Measurements from ENCODE around the gene TFIP11. TPM values are rescaled to one million over a fixed set of nuclear protein-coding genes. Genes with fewer than 3 reads are reported as not detected.

TFIP11 gene
- total and polyA plus RNA-seq, 2 of the 13 experiments (the other 11 are each of a cell fraction or from before 2014, with no cell fraction given): 15.4 to 22.8 TPM

DNA sequence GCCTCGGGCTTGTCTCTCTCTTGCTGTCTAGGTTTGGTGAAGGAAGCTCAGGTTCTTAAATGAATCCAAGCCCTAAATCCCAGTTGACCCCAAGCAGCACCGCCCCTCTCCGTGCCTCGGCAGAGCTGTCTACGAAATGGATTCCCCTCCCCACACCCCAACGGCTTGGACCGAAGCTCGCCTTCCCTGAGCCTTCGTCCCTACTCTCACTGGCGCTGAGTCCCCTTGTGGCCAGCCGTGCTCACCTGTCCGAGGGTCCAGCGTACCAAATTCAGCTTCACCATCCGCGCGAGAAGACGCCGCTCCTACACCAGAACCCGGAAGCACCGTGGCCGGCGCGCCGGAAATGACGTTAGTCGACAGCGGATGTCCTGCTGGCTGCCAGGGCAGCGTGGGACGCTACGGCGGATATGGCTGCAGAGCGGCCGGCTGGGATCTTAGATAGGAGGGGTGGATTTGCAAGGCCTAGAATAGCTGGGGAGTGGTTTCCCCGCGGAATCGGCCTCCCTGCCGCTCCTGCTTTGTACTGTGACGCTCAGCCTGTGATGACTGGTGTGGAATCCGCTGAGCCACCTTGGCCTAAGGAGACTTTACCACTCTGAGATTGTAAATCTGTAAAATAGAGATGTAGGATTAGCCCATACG lies at the start of gene TFIP11 (continued):
- TF ChIP-seq, protein P1, sequence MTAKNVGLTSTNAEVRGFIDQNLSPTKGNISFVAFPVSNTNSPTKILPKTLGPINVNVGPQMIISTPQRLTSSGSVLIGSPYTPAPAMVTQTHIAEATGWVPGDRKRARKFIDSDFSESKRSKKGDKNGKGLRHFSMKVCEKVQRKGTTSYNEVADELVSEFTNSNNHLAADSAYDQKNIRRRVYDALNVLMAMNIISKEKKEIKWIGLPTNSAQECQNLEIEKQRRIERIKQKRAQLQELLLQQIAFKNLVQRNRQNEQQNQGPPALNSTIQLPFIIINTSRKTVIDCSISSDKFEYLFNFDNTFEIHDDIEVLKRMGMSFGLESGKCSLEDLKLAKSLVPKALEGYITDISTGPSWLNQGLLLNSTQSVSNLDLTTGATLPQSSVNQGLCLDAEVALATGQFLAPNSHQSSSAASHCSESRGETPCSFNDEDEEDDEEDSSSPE (CRISPR knock-in tag; IDR thresholded peaks at IDR 0.05): peak; percentile 36
- TF ChIP-seq ZNF230 (CRISPR knock-in tag; IDR thresholded peaks at IDR 0.05) (0 out of 2 replicates have a peak, but pooled peaks have one; percentile 54), CHD2 (IDR thresholded peaks at IDR 0.05; ENCODE audit: low read depth, low read length) (peak; percentile 93), ZNF124 (CRISPR knock-in tag; IDR thresholded peaks at IDR 0.05) (peak; percentile 76; the same call in 1 of the 2 replicates), PCBP1 (IDR thresholded peaks at IDR 0.05; ENCODE audit: borderline replicate concordance, low read depth, low read length) (peak; percentile 83), ZSCAN30 (CRISPR knock-in tag; IDR thresholded peaks at IDR 0.05) (no peak), ZNF883 (CRISPR knock-in tag; IDR thresholded peaks at IDR 0.05; ENCODE audit: not compliant biosample characterization) (peak; percentile 76), ZFYVE20 (CRISPR knock-in tag; IDR thresholded peaks at IDR 0.05; ENCODE audit: borderline replicate concordance, low read depth) (no peak), SNRNP70 (IDR thresholded peaks at IDR 0.05; ENCODE audit: low read depth, low read length) (no peak), ZNF746 (CRISPR knock-in tag; IDR thresholded peaks at IDR 0.05) (0 out of 2 replicates have a peak, but pooled peaks have one; percentile 43), ZNF605 (CRISPR knock-in tag; IDR thresholded peaks at IDR 0.05) (peak; percentile 74; the same call in 1 of the 2 replicates), ZNF143 (CRISPR knock-in tag; IDR thresholded peaks at IDR 0.05) (peak; percentile 58; the same call in 1 of the 2 replicates), ELF3 (CRISPR knock-in tag; IDR thresholded peaks at IDR 0.05) (peak; percentile 91; the same call in 1 of the 2 replicates), ZNF556 (CRISPR knock-in tag; IDR thresholded peaks at IDR 0.05; ENCODE audit: borderline replicate concordance) (peak; percentile 83; the same call in 1 of the 2 replicates), KDM2A (CRISPR knock-in tag; IDR thresholded peaks at IDR 0.05; ENCODE audit: borderline replicate concordance, low read depth) (peak; percentile 94), ZNF510 (CRISPR knock-in tag; IDR thresholded peaks at IDR 0.05; ENCODE audit: low read depth) (0 out of 2 replicates have a peak, but pooled peaks have one; percentile 61)
- TF ChIP-seq, protein P2, sequence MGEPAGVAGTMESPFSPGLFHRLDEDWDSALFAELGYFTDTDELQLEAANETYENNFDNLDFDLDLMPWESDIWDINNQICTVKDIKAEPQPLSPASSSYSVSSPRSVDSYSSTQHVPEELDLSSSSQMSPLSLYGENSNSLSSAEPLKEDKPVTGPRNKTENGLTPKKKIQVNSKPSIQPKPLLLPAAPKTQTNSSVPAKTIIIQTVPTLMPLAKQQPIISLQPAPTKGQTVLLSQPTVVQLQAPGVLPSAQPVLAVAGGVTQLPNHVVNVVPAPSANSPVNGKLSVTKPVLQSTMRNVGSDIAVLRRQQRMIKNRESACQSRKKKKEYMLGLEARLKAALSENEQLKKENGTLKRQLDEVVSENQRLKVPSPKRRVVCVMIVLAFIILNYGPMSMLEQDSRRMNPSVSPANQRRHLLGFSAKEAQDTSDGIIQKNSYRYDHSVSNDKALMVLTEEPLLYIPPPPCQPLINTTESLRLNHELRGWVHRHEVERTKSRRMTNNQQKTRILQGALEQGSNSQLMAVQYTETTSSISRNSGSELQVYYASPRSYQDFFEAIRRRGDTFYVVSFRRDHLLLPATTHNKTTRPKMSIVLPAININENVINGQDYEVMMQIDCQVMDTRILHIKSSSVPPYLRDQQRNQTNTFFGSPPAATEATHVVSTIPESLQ (CRISPR knock-in tag; conservative IDR thresholded peaks at IDR 0.05): no peak
- TF ChIP-seq, protein P3, sequence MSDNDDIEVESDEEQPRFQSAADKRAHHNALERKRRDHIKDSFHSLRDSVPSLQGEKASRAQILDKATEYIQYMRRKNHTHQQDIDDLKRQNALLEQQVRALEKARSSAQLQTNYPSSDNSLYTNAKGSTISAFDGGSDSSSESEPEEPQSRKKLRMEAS (IDR thresholded peaks at IDR 0.05): peak; percentile 92
- TF ChIP-seq, protein P4, sequence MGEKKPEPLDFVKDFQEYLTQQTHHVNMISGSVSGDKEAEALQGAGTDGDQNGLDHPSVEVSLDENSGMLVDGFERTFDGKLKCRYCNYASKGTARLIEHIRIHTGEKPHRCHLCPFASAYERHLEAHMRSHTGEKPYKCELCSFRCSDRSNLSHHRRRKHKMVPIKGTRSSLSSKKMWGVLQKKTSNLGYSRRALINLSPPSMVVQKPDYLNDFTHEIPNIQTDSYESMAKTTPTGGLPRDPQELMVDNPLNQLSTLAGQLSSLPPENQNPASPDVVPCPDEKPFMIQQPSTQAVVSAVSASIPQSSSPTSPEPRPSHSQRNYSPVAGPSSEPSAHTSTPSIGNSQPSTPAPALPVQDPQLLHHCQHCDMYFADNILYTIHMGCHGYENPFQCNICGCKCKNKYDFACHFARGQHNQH (CRISPR knock-in tag; IDR thresholded peaks at IDR 0.05): peak; percentile 72; the same call in 1 of the 2 replicates
- TF ChIP-seq, protein P5, sequence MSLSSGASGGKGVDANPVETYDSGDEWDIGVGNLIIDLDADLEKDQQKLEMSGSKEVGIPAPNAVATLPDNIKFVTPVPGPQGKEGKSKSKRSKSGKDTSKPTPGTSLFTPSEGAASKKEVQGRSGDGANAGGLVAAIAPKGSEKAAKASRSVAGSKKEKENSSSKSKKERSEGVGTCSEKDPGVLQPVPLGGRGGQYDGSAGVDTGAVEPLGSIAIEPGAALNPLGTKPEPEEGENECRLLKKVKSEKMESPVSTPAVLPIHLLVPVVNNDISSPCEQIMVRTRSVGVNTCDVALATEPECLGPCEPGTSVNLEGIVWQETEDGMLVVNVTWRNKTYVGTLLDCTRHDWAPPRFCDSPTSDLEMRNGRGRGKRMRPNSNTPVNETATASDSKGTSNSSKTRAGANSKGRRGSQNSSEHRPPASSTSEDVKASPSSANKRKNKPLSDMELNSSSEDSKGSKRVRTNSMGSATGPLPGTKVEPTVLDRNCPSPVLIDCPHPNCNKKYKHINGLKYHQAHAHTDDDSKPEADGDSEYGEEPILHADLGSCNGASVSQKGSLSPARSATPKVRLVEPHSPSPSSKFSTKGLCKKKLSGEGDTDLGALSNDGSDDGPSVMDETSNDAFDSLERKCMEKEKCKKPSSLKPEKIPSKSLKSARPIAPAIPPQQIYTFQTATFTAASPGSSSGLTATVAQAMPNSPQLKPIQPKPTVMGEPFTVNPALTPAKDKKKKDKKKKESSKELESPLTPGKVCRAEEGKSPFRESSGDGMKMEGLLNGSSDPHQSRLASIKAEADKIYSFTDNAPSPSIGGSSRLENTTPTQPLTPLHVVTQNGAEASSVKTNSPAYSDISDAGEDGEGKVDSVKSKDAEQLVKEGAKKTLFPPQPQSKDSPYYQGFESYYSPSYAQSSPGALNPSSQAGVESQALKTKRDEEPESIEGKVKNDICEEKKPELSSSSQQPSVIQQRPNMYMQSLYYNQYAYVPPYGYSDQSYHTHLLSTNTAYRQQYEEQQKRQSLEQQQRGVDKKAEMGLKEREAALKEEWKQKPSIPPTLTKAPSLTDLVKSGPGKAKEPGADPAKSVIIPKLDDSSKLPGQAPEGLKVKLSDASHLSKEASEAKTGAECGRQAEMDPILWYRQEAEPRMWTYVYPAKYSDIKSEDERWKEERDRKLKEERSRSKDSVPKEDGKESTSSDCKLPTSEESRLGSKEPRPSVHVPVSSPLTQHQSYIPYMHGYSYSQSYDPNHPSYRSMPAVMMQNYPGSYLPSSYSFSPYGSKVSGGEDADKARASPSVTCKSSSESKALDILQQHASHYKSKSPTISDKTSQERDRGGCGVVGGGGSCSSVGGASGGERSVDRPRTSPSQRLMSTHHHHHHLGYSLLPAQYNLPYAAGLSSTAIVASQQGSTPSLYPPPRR (CRISPR knock-in tag; IDR thresholded peaks at IDR 0.05; ENCODE audit: borderline replicate concordance): peak; percentile 23; the same call in 1 of the 2 replicates

Measured in HepG2 (cell line).